Right hindlimb (tissue), 1 donor: Measurements from ENCODE around the gene FLOT1.

Source experiments
- DNase-seq: peaks from one replicate; pipeline ENCODE4 v3.0.0-alpha.2; 2018

The FLOT1 gene

DNA sequence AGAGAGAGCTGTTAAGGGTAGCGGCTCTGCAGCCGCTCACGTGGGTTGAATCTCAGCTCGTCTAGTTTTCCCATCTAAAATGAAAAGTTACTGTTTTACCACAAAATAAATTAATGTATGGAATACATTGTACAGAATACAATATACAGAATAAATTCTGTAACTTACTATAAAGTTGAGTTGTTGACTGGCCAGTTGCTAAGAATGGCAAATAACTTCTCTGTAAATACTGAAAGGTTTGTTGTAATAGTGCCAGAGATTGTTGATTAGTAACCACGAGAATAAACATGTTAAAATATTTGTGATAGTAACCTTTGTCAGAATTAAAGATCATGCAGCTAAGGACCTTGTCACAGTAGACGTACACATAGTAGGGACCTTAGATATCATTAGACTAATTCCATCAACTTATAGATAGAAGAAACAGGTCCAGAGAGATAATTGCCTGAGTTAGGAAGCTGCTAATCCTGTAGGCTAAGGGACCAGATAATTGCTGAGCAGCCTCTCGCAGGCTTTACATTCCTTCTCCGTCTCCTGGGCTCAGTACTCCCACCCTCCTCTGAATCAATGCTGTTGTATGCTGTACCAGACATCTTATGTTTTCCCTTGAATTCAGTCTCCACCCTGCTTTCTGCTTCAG is 51.2 kb downstream of the FLOT1 start:
- DNase-seq = no peak

DNA sequence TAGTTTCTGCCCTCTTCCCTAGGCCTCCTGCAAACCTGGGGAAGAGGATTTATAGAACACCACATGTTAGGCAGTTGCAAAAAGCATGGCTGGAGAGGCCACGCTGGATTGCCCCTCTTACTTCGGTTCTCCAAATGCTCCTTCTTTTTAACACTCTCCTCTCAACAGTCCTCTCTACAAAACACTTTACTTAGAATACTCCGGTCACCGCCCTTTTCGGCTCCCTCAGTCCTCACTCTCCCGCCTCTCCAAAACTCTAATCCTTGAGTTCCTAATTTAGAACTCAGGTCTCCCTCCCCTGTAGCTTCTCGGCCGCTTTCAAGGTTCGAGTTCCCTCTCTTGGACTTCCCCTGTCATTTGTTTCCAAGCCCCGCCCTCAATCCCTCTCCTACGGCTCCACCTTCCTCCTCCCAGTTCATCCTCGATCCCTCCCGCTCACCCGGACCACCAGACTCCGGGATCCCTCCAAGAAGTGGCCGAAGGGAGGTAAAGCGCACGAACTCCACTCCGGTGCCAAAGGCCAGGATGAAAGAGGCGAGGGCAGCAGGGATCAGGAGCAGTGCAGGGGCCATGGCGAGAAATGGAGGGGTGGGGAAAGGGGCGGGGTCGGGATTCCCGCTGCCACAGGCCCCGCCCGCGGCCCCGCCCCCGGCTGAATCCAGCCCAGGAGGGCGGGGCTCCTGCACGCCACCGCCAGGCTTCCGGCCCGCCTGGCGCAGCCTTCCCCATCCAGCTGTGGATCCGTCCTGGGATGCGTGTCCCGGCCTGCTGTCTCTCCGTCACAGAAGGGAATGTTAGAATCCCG is 51.9 kb downstream of the FLOT1 start, which contains the start of gene NRM:
Gene NRM, minus strand, starts transcription at position 582 of the 805 bp plus-strand sequence. Its CDS starts 10 bp downstream, at position 572.
- DNase-seq = peak; percentile 93

DNA sequence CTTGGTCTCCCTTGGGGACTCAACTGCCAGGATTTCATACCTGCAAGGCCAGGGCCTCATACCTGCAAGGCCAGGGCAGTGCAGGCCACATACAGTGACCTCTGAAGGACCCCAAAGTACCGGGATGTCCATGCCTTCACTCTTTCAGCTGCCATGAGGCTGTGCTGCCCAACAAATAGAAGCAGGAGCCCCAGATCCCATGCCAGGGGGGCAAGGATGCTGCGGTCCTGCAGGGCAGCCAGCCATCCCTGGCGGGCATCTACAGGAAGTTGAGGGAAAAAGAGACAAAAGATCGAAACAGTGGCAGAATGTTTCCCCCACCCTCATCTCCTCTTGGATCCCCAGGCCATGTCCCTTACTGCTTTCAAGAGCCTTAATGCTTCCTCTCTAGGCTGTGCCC is 52.5 kb downstream of the FLOT1 start:
- DNase-seq = no peak

DNA sequence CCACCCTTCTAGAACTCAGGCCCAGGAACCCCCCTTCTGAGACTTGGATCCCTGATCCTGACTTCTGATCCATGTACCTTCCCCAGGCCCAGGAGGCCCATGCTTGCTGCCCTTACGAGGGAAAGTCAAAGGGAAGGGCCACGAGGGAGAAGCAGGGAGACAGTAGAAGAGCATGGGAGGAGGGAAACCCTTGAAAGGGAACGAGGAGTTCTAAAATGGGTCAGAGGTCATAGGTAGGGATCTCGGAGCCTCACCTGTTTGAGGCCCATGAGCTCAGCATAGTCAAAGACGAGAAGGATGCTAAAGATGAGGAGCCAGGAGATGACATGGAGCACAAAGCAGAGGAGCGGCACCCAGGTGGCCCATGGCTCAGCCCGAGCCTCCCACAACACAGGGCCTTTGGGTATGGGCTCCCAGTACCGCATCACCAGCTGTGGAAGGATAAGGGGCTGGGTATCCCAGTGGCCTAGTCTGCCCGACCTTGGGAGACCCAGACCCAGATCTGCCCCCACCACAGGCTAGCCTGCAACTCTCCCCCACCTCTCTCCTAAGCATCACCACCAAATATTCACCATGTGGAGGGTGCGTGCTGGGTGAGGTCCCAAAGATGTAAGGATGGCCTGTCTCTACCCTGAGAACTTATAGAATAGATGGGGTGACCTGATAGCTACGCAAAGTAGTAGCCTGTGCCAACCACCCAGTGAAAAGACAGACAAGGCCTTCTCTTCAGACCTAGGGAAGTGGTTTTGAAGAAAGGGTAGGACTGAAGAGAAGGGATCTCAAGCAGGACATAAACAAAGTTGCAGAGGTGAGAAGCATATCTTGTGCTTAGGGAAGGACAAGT is 53.2 kb downstream of the FLOT1 start:
- DNase-seq = no peak

DNA sequence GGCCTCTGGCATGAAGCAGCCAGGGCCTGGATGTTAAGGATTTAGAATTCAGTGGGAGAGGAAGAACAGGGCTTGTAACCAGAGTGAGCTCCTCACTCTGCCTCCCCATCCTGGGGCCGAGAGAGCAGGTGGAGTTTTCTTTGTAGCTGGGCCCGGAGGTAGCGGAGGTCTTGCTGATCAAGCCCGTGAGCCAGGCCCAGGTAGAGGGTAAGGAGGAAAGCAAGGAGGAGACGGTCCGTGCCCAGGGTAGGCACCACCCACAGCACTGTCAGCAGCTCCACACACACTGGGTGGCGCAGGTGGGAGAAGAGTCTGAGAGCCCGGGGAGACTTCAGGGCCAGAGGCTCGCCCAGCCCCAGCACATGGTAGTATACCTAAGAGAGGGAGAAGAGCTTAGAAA is 53.9 kb downstream of the FLOT1 start:
- DNase-seq = no peak

DNA sequence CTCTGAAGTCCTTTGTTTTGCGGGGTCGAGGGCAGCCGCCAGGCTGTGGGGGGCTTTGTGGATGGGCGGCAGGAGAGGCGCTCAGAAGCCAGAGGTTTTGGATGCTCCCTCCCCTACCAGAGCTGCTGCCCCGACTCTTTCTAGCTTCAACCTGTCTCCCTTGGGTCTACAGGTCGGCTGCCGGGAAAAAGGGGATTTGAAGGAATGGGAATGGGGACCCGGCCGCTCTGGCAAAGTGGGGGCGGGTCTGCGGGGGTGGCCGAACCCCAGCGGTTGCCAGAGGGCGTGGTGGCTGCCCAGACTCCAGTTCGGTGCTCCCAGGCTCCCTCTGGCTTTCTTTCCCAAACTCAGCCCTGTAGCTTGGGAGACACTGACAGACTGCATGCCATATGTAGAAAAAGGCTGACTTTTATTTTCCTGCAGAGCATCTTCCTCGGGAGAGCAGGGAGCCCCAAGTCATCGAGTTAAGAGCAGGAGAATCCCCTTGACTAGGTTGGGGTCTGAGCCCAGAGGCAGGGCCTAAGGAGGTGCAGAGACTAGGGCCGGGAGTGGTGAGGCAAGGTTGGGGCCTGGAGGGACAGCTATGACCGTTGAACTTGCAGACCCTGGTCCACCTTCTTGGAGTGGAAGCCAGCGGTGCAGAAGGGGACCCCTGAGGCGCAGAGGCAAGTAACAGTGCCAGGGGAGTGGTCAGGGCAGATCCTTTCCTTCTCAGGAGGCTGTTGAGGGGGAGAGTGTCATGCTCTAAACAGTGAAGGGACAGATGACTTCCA is 54.6 kb downstream of the FLOT1 start:
- DNase-seq = no peak

DNA sequence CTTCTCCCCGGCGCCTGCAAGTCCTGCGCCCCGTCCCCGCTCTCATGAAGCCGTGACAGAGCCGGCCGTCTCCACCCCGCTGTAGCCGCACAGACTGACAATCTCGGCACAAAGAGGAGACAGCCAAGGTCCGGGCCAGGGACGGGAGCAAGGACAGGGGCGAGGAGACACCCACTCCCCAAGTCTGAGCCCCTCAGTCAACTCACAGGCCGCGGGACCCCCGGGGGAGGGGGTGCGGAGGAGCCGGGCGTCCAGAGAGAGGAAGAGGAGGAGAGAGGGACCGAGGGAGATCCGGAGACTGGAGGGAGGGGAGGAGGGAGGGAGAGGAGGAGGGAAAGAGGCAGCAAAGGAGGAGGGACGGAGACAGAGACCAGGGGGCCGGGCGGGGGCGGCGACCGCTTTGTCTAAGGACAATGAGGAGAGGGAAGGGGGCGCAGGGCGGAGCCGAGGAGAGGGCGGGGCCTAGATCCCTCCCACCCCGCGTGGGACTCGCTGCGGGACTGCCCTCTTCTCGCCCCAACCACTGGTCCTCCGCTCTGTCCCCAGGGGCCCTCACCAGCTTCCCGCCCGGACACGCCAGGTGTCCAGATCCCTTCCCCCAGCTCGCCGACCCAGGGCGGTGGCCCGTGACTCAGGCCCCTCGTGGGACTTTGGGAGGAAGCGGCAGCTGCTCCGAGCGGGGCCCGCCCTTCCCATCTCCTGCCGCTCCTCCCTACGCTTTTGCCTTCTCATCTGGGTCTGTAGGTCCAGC is 55.4 kb downstream of the FLOT1 start:
- peak; percentile 98 for DNase-seq

DNA sequence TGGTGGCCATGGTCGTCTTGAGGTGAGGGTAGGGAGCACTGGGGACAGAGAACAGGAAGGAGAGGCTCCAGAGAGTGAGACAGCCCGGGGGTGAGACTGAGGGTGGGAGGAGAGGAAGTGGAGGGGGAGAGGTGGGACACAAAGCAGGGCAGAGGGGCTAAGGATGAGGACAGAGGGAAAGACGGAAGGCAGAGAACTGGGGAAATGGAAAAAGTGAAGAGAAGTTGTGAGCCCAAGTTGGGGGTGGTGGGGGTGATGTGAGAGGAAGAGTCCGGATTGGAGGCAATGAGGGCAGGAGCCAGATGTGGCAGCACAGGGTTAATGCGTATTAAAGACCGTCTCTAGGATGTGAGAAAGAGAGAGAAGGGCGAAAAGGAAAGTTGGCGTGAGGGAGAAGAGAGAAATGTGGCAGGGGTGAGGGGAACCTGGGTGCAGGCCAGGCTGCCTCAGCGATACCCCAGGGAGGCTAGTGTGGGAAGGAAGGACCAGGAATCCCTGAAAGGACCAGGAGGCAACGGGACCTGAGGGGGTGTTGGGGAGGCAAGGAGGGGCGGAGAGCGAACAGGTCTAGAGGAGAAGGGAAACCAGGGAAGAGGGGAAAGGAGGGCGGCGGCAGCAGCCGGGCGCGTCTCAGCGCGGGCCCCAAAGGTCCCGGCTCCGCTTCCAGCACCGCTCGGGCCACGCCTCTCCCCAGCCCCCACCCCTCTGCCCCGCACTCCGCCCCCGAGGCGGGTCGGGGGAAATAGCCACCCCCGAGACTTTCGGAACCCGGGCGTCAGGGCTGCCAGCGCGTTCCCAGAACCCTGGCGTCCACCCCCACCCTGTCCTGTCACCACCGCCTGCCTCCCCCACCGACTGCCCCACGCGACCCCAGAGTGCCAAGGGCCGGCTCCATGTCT is 56.2 kb downstream of the FLOT1 start, which contains the start of gene PPP1R18:
Gene PPP1R18, minus strand, starts transcription at position 637 of the 899 bp plus-strand sequence. Its CDS starts 627 bp downstream, at position 10.
- DNase-seq = peak; percentile 91

DNA sequence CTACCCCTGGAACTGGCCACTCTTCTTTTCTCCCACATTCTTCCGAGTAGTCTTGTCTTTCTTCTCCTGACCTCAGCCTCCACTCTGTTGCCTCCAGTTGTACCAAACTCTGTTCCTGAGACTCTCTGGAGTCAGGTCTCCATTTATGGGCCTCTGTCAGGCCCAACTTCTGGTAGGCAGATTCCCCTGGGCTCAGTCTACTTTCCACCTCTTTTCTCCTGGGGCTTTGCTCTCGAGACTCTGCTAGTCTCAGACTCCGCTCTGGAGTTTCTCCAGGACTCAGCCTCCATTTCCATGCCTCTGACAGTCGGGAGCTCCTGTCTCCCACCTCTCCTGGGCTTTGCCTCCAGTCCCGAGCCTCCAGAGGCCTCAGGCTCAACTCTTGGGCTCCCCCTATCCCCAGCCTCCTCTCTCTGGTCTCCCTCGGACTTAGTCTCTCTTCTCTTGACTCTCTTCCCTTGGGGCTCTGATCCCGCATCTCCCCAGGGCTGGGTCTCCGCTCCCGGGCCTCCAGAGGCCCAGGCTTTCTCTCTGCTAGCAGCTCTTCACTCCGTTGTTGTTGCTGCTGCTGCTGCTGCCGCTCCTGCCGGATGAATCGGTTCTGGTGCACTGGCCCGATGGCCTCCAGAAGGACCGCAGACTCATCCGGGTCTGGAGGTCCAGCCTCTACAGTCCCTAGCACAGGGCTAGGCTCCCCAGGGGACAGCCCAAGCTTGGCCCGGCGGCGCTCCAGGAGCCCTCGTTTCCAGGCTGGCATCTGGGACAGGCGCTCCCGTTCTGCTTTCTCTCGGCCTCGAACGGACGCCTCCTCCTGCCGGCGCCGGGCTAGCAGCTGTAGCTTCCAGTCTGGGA is 57.1 kb downstream of the FLOT1 start:
- no peak for DNase-seq

DNA sequence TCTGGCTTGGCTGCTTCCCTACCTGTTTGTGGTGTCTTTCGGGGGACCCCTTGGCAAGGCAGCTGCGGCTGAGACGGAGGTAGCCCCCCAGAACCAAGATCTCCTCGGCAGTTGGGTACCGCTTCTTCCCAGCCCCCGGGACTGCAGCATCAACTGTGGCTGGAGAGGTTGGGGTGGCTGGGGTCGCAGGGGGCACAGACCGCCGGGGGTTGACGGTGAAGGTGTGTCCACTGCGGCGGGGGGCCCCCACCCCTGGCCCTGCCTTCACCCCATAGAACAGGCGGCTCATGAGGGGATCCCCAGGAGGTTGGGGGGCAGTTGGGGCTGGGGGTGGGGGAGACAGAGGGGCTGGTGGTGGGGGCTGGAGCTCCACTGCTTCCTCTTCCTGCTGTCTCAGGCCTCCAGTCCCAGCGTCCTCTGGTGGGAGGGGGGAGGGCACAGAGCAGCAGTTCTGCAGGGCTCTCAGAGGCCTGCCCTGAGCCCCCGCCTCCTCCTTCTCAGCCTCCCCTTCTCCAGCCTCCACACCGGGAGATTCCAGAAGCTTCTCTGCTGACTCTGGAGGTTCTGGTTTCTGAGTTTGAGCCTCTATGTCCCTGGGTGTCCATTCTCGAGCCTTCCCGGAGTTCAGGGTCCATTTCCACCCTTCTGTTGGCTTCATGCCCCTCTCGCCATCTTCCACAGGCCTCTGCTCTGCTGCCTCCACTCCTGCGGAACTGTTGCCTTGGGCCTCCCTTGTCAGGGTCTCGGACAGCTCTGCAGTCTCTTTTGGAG is 57.9 kb downstream of the FLOT1 start:
- peak; percentile 43 for DNase-seq

DNA sequence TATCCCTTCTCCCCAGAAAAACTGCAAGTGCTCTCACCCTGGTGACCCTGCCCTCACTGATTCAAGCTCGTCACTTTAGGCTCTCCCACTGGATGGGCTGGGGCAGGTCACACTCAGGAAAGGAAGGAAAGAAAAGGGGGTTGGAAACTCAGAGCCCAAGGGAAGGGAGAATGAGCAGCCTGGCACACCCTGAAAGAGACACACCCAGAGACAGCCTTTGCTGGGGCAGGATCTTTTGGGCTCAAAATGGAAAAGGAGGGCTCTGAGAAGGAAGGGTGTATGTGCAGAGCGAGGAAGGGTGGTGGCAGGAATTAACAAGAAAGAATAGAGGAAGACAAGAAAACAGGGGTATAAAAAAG is 58.5 kb downstream of the FLOT1 start:
- no peak for DNase-seq

DNA sequence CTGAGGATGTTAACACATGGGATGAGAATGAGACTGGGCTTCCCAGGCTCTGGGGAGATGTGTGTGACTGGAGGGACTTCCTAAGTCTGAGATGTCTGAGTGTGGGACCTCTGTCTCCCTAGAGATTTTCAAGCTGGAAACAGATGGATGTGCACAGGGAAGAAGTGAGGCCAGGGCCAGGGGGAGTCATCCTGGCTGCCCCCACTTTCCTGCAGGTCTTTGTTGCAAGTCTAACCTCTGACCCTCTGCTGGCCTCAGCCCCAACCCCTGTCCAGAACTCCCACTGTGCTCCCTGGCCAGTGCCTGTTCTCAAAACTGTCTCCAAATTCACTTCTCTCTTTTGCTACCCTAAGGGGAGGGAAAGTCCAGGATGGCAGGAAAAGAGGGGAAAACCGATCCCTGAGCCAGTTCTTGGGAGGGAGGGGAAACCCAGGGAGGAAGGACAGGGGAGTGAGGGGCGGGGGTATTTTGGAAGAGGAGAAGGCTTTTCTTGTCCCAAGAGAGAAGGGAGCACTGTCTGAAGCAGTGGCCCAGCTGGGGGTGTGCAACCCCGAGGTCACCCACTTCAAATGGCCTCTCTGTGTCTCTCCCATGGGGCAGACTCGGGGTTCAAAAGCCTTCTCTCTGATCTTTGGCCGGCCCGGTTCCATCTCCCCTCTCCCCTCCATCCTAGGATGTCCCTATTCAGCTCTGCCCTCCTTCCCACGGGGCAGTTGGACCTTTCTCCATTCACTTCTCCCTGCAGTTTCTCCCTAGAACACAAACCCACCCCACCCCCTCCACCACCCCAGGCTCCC is 59.1 kb downstream of the FLOT1 start:
- DNase-seq = no peak

DNA sequence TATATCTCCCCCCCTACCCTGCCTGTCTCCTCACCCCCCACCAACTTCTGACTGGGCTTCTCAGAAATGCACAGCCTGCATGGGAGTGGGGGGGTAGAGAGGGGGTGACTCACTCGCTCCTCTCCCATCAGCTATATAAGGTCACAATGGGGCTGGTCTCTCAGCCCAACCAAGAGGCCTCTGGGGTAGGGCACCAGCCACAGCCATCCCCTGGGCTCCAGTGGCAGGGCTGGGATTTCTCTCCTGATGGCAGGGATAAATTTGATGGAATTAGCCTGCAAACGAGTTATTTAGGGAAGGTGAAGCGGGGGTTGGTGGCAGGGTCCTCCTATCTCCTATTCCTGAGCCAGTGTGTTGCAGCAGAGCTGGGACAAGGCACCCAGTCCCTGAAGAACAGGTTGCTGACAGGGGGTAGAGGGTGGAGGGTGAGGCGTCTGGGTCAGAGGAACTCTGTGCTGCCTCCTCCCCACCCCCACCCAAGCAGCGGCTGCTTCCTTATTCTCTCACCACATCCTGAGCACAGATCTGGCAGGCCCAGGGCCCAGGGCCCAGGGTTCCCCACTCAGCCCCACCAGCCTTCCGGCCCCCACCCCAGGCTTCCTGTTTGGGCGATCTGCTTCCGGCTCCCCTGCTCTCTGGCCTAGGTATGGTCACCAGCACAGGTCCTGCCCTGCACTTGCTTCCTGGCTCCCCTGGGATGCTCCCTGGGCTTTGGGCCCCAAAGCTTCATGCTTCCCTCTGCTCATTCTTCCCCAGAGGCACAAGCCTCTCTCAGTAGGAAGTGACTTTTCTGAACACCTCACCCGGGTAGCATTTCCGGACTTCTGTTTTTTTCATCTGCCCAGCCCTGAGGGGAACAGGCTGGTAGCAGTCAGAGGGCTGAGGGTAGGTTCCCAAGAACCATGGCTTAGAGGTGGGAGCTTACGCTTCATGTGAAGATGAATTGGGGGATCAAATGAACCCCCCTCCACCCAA is 60.1 kb downstream of the FLOT1 start:
- DNase-seq = peak; percentile 79

DNA sequence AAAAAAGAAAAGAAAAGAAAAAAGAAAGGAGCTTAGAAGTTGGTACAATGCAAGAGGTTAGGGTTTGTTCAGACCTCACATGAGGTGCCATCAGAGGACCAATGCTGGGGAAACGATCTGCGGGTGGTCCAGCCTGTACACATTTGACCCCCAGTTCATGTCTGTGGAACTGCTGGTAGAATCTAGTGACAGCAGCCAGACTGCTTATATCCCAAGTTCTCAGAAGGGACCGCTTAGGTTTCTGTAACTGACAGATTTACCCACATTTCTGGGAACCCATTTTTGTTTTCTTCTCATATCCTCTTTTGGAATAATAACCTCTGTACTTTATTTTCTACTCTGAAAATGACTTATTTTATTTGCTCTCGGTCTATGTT is 60.7 kb downstream of the FLOT1 start:
- DNase-seq = no peak

DNA sequence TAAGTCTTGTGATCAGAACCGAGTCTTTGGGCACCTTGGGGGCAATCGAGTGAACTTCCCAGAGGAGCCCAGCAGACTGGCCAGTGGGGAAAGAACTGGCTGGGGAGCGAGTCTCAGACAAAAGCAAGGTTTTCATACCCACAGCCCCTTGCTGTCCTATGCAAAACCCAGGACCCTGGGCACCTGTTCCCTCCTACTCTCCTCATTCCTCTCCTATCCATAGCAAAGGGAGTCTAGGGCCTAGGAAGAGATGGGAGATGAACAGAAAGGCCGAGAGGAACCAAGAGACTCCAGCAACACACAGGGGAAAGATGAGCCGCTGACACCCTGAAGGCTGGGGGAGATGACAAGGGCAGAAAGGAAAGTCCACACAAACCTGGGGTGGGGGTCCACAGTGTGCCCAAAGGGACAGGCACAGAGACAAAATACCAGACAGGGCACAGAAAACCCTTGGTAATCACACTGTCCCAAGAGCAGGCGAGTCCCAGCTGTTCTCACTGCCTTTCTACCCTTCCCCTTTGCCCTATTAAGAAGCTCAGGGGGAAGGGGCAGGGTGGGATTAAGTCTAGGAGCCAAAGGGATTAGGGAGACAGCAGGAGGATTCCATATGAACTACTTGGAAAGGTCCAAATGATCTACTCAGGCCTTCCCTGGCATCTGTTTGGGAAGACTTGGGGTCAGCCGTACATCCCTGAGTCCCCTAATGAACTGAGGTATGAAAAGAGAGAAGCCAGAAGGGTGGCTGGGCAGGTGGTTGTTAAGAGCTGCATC is 62.5 kb downstream of the FLOT1 start:
- no peak for DNase-seq
